C4-2B (cell line): Measurements from ENCODE around the gene IFT122.
A peak's percentile ranks its signal among the peaks of the same experiment; 100 is the strongest.

ENCODE experiments used
- H3K27ac ChIP-seq: fragments of 450-650 bp; 2 replicates; pipeline ENCODE4 v1.5.1; 2017
- ZFX ChIP-seq: fragments of 450-650 bp; IDR thresholded peaks from 2 replicates; pipeline ENCODE4 v1.6.1; 2017
- TF ChIP-seq, protein P1 (sequence below): fragments of 450-650 bp; conservative IDR thresholded peaks from 2 replicates; pipeline ENCODE4 v1.5.1; 2017; ENCODE audit warnings: mild to moderate bottlenecking

Gene IFT122

DNA sequence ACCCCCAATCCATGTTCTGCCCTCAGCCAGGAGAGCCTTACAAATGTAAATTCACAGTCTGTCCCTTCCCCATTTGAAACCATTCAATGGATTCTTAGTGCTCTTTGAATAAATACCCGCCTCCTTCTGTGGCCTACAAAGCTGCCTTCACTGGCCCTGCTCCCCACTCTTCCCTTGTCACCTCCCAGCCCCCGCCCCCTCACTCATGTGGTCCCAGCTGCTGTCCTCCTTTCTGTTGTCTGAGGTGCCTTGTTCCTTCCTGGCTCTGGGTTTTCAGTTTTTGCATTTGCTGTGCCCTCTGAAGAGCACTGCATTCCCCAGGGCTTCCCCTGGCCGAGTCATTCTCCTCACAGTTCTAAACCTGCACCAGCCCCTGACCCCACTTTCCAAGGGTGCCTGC, 14.8 kb upstream of the IFT122 start:
- TF ChIP-seq, protein P1, sequence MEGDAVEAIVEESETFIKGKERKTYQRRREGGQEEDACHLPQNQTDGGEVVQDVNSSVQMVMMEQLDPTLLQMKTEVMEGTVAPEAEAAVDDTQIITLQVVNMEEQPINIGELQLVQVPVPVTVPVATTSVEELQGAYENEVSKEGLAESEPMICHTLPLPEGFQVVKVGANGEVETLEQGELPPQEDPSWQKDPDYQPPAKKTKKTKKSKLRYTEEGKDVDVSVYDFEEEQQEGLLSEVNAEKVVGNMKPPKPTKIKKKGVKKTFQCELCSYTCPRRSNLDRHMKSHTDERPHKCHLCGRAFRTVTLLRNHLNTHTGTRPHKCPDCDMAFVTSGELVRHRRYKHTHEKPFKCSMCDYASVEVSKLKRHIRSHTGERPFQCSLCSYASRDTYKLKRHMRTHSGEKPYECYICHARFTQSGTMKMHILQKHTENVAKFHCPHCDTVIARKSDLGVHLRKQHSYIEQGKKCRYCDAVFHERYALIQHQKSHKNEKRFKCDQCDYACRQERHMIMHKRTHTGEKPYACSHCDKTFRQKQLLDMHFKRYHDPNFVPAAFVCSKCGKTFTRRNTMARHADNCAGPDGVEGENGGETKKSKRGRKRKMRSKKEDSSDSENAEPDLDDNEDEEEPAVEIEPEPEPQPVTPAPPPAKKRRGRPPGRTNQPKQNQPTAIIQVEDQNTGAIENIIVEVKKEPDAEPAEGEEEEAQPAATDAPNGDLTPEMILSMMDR, result no peak
- no peak for TF ChIP-seq ZFX

DNA sequence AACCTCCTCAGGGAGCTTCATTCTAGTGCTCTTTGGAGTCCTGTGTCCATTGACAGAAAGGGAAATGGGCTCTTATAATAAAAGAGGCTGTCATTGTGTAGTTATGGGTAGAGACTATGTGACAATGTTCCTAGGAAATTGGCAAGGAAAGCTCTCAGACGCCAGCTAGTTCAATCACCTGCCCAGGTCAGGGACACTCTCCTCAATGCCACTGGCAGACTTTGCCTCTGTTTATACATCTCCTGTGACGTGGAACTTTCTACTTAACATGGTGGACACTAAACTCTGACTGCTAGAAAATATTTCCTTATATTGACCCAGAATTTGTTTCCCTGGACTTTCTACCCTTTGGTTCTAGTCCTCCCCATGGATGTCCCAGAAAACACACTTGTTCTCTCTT, 14.4 kb upstream of the IFT122 start:
- TF ChIP-seq ZFX, result no peak
- TF ChIP-seq, protein P1, result no peak
- peak overlapping the region; percentile 98 for H3K27ac ChIP-seq

More for the DNA sequence above, 14.8 kb upstream of the IFT122 start:
- peak overlapping the region; percentile 98 for H3K27ac ChIP-seq

DNA sequence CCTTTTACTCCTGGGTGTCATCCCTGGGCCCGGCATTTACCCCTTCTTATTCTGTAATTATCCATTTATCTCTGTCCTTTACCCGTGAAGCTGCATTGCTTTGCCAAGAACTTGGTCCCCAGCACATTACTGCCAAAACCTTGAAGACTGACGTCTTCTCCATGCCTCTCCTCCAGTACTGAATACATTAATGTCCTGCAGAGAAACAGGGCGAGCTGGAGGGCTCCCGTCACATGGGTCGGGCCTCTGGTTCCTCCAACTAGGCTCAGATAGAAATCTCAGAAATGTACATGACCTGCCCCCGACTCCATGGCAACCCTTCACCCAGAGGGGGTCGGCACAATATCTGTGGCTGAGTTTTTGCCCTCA, 12.0 kb upstream of the IFT122 start:
- TF ChIP-seq, protein P1, result no peak
- TF ChIP-seq ZFX, result no peak
- H3K27ac ChIP-seq, result no peak overlapping the region

DNA sequence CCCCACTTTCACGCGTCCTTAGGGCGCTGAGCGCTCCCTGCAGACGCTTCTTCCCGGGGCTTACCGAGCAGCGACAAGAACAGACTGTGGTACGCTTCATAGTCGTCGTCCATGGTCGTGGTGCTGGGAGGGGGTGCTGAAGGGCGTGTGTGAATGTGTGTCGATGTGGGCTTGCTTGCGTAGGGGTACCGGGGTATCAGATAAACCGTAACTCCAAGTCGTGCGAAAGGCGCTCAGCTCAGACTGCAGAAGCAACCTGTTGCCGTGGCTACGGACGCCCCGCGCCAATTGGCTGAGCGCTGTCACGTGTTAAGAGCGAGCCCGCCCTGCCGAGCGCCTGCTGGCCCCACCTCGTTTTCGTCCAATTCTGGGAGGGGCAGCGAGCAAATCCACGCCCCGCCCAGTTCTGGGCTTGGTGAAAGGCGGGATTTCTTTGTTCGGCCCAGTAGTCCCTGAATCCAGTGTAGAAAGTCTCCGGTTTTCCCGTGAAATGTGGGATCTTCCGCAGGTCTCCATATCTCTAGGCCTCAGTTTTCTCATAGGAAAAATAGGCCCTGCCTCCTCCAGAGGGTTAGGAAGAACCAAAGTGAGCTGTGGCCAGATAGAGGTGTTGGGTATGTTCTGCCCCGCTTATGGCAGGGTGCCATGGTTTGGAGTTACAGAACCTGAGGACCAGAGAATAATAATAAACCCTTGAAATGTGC, 11.5 kb upstream of the IFT122 start, which contains the start of gene EFCAB12:
Gene EFCAB12 (minus strand): TSS at position 261 of the 704 bp plus-strand sequence. CDS start 148 bp downstream, at position 113.
- H3K27ac ChIP-seq, result peak within 1 kb of the TSS; percentile 44
- no peak for TF ChIP-seq ZFX

DNA sequence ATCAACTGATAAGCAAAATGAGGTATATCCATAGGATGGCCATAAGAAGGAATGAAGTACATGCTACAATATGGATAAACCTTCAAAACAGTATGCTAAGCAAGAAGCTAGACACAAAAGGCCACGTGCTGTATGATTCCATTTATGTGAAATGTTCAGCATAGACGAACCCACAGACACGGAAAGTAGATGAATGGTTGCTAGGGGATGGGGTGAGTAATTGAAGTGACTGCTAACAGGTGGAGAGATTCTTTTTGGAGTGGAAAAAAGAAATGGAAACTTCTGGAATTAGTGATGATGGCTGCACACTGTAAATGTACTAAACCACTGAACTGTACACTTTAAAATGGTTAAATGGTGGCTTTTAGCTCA, 11.0 kb upstream of the IFT122 start:
- peak overlapping the region; percentile 44 for H3K27ac ChIP-seq
- TF ChIP-seq ZFX, result no peak
- TF ChIP-seq, protein P1, result no peak

DNA sequence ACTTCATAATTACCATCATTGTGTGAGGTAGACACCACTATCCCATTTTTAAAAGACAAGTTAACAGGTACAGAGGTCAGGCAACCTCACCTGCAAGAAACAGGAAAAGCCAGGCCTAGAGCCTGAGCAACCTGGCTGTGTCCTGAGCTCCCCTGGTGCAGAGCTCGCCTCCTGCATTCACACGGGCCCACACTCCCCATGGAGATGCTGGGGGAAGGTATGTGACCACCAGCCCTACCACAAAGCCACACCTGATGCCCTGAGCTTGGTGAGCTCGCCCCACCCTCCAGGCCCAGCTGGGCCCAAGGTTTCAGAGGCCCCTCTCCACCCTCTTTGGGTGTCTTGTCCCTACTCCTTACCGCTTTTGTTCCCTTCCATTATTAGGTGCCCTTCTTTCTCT, 10.4 kb upstream of the IFT122 start:
- TF ChIP-seq, protein P1, result no peak
- no peak for TF ChIP-seq ZFX
- peak overlapping the region; percentile 15; the same call in 1 of the 2 replicates for H3K27ac ChIP-seq

DNA sequence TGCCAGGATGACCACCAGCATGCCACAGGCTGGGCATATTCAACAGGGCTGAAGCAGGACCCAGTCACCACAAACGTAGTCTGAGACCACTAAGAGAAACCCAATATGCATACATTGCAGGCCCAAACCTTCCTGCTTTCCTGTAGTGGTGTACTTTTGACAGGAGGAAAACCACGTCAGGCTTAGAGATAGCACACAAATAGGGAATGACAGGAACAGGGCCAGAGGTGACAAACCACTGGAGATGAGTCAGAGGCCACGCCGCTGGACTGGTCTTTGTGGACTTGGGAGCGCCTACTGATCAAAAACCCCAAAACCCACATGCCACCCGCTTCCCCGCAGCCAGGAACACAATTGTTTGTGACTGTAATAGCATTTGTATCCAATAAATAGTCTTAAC, 8.0 kb upstream of the IFT122 start:
- TF ChIP-seq, protein P1, result no peak
- TF ChIP-seq ZFX, result no peak
- no peak overlapping the region for H3K27ac ChIP-seq

DNA sequence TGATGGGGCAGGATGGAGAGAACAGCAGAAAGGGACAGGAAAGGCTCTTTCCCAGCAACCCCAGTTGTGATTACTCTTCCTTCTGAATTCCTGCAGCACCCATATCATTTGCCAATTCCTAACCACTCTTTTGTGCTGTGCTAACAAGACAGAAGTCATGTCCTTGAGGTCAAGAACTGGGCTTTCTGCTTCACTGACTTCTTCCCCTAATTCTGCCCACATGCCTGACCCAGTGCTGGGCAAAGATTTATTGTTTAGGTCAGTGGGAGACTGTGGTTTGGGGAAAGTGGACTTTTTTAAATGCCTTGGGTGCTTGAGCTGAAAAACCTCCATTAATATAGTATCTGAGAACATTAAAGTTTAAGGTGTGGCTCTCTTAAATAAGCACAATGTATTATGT, 7.4 kb upstream of the IFT122 start:
- H3K27ac ChIP-seq, result no peak overlapping the region
- no peak for TF ChIP-seq ZFX
- TF ChIP-seq, protein P1, result no peak
